Measurements from ENCODE around the gene UST.

DNA sequence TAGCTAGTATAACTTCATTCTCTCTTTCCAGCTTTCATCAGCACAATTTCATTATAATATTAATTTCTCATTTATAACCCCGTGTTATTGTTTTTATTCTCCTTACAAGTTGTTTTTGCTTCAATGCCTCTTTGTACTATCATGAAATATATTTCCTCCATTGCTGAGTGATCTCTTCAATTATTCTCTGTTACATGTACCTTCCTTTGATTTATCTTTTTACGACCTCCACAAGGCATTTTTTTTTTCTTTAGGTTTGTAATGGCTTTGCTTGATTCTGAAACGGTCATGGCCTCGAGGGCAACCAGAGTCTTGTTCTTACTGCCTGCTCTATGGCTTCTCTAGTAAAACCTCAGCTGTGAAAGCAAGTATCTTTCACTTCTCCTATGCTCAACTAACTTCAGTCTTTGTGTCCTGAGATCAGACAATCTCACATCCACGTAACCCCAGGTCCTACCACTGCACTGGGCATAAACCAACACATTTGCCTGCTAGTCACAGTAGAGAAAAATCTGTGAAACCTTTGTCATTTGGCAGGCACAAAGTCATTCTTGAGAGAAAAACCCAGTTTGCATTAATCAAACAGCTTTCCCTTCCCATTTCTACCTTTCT is 119.9 kb downstream of the UST start:
- TF ChIP-seq, protein P1, sequence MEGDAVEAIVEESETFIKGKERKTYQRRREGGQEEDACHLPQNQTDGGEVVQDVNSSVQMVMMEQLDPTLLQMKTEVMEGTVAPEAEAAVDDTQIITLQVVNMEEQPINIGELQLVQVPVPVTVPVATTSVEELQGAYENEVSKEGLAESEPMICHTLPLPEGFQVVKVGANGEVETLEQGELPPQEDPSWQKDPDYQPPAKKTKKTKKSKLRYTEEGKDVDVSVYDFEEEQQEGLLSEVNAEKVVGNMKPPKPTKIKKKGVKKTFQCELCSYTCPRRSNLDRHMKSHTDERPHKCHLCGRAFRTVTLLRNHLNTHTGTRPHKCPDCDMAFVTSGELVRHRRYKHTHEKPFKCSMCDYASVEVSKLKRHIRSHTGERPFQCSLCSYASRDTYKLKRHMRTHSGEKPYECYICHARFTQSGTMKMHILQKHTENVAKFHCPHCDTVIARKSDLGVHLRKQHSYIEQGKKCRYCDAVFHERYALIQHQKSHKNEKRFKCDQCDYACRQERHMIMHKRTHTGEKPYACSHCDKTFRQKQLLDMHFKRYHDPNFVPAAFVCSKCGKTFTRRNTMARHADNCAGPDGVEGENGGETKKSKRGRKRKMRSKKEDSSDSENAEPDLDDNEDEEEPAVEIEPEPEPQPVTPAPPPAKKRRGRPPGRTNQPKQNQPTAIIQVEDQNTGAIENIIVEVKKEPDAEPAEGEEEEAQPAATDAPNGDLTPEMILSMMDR (IDR thresholded peaks at IDR 0.05): no peak
- TF ChIP-seq POLR2A (IDR thresholded peaks at IDR 0.05): no peak
